G401.6 (cell line): Measurements from ENCODE around the gene FGF22.
"Not testable (repeated sequence)": the region's sequence is repeated elsewhere in the genome, so short reads cannot be mapped to it uniquely, and the experiment has no call there.

ENCODE experiments used
- FAIRE-seq: peaks from 2 replicates; lab custom pipeline; 2012; peaks lifted over from hg19 to GRCh38; lab: Jason Lieb, UNC

The FGF22 gene

DNA sequence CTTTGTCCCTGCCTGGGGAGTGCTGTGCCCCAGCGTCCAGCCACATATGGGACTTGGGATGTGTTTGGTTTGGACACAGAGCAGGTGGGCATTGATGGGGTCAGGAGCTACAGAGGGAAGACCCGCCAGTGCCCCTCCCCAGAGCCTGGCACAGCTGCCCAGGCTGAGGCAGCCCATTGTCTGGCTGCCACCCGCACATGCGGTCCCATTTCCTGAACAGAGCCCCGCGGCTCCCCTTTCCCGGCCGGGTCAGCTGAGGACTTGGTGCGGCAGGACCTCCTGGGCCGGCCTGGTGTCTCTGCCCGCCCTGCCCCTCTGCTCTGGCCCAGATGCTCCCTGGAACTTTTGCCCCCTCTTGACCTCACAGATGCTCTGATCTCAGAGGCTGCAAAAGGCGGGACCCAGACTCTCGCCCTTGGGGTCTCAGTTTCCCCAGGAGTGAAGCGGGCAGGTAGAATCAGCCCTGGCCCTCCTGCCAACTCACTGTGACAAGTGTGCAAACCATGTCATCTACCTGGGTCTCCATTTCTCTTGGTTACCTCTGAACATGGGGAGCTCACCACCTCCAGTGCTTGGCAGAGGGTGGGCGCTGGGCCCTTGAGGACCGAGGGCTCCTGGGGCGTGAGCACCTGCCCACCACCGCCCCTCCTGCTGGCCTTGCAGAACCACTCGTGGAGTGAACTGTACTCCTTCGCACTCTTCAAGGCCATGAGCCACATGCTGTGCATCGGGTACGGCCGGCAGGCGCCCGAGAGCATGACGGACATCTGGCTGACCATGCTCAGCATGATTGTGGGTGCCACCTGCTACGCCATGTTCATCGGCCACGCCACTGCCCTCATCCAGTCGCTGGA lies 32.2 kb upstream of the FGF22 start:
- FAIRE-seq, result no peak

DNA sequence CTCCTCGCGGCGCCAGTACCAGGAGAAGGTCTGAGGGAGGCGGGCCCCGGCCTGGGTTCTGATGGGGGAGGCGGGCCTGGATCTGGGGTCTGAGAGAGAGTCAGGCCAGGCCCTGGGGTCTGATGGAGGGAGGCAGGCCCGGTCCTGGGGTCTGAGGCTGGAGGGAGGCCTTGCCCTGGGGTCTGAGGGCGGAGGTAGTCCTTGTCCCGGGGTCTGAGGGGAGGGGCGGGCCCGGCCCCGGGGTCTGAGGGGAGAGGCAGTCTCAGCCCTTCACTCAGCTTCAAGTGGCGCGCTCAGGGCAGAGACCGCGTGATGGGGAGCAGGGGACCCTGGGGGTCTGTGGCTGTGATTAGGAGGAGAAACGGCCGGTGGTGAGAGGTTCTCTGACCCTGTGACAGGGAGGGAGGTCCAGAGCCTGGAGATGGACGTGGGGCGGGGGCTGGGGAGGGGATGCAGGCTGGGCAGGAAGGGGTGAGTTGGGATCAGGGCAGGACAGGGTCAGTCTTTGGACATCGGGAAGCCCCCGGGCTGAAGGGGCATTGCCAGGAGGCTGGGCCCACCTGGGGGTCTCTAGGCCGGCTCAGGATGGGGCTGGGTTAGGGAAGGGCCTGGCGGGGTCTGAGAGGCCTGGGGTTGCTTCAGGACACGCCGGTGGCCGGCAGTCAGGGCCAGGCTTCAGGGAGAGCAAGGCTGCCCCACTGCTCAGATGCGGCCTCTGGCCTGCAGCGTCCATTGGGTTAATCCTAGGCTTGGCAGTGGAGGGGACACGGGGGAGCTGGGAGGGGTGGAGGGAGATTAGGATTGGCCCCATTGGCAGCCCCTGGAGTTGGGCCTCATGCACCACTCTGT lies 31.3 kb upstream of the FGF22 start:
- FAIRE-seq, result no peak

DNA sequence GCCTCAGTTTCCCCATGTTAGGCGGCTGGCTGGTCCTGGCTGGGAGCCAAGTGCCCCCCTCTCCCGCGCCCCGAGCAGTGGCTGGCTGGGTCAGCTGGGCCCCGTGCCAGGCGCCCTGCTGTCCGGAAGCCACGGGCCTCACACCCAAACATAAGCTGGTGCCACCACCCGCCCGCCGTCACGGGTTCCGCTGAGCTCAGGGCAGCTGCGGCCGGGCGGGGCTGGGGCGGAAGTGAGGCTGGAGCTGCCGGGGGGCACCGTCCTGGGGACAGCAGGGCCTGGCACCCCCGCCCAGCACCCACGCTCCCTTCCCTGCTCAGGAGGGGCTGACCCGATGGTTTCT lies 30.7 kb upstream of the FGF22 start:
- no peak for FAIRE-seq

- no peak for FAIRE-seq
These were observed 29.4 kb upstream of the FGF22 start for GRCh38 chr19:610071-610800.

GRCh38 chr19:610801-611480 lies 28.7 kb upstream of the FGF22 start:
- no peak for FAIRE-seq

- FAIRE-seq, result no peak
These were observed 28.2 kb upstream of the FGF22 start for GRCh38 chr19:611481-611868.

- no peak for FAIRE-seq
These were observed 26.7 kb upstream of the FGF22 start for GRCh38 chr19:612941-613340.

DNA sequence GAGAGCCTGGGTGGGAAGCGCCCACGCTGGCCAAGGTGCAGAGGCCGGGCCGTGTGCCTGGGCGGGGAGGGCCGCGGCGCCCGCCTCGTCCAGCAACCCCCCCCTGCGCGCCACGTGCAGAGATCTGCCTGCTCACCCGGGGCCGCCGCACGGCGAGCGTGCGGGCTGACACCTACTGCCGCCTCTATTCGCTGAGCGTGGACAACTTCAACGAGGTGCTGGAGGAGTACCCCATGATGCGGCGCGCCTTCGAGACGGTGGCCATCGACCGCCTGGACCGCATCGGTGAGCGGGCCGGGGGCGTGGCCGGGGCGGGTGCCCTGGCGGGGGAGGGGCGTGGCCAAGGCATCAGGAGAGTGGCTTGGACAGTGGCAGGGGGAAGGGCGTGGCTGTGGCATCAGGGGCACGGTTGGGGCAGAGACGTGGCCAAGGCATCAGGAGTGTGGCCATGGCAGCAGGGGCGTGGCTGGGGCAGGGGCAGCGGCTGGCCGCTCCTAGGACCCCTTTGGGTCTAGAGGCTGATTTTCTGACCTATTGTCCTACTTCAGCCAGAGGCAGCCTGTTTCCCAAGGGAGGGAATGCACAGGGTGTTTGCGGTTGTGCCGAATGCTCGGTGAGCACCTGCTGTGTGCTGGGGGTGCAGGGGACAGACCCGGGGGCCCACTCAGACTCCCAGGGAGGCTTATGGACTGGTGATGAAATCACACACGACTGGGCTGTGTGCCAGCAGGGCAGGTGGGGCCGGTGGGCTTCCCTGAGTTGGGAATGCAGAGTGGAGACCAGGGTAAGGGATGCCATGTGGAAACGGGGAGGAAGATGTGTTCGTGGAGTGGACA lies 25.7 kb upstream of the FGF22 start:
- FAIRE-seq, result no peak

GRCh38 chr19:615619-616018 lies 24.1 kb upstream of the FGF22 start:
- FAIRE-seq, result no peak

DNA sequence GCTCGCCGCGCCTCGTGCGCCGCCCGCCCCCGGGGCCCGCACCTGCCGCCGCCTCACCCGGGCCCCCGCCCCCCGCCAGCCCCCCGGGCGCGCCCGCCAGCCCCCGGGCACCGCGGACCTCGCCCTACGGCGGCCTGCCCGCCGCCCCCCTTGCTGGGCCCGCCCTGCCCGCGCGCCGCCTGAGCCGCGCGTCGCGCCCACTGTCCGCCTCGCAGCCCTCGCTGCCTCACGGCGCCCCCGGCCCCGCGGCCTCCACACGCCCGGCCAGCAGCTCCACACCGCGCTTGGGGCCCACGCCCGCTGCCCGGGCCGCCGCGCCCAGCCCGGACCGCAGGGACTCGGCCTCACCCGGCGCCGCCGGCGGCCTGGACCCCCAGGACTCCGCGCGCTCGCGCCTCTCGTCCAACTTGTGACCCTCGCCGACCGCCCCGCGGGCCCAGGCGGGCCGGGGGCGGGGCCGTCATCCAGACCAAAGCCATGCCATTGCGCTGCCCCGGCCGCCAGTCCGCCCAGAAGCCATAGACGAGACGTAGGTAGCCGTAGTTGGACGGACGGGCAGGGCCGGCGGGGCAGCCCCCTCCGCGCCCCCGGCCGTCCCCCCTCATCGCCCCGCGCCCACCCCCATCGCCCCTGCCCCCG lies 23.5 kb upstream of the FGF22 start:
- FAIRE-seq, result no peak

DNA sequence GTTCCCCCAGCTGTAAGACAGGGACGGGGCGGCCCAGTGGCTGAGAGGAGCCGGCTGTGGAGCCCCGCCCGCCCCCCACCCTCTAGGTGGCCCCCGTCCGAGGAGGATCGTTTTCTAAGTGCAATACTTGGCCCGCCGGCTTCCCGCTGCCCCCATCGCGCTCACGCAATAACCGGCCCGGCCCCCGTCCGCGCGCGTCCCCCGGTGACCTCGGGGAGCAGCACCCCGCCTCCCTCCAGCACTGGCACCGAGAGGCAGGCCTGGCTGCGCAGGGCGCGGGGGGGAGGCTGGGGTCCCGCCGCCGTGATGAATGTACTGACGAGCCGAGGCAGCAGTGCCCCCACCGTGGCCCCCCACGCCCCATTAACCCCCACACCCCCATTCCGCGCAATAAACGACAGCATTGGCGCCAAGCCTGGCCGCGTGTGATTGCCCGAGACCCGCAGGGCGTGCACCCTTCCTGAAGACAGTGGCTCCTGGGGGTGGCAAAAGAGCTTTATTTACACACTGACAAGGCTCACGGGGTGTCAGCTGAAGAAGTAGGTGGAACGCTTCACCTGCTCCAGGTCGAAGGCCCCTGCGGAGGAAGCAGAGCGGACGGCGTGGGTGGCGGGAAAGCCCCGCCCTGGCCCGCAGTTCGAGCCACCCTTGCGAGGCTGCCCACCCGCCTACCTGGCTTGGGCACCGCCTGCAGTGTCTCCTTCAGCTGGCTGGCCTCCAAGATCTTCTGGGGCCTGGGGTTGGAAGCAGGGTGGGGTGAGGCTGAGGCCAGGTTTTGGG lies 22.7 kb upstream of the FGF22 start:
- no peak for FAIRE-seq

- no peak for FAIRE-seq
These were observed 22.0 kb upstream of the FGF22 start for GRCh38 chr19:617551-618246.

GRCh38 chr19:618247-618619 lies 21.4 kb upstream of the FGF22 start:
- FAIRE-seq, result no peak

DNA sequence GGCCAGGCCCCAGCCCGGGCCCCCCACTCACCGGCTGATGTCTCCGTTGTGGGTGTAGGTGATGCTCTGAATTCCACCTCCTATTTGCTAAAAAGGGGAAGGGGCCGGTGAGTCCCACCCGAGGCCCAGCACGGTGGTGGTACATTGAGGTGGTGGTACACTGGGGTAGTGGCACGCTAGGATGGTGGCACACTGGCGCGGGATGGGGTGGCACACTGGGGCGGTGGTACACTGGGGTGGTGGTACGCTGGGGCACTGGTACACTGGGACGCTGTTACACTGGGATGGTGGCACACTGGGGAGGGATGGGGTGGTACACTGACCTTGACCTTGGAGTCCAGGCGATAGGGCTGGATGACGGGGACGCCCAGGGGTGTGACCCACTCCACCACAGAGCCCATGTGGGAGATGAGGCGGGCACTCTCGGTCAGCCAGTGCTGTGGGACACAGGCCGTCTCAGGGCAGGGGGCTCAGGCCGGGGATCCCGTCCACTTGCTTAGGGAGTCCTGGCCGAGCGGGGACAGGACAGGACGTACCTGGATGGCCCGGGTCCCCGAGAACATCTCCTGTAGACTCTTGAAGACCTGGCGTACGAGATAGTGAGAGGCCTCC lies 20.9 kb upstream of the FGF22 start:
- FAIRE-seq, result no peak

GRCh38 chr19:619286-620002 lies 20.2 kb upstream of the FGF22 start:
- FAIRE-seq, result no peak

DNA sequence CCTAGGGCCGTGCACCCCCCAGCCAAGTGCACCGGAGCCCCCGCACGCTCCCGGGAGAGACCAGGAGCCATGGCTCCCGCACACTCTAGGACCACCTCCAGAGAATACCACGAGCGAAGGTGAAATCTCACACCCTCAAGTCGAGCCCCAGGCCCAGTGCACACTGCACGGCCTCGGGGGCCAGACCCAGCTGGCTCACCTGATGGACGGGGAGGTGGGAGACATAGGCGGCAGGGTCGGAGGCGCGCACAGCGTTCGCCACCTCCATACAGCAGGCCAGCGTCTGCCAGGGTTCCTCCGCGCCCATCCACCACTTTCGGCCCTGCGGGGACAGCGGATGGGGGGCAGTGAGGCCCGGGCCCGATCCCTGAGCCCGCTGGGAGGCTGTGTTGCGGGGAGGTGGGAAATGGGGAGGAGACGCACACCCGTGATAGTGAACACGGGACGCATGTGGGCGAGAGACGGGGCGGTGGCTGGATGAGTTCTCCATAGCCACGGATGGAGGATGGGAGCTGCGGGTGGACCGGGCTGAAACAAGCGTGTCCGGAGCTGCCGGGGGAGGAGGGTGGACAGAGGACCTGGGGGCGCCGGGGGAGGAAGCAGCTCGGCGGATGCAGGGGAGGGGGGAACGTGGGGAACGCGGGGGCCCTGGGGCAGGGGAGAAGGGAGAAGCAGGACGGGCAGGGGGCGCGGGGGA lies 19.4 kb upstream of the FGF22 start:
- no peak for FAIRE-seq

DNA sequence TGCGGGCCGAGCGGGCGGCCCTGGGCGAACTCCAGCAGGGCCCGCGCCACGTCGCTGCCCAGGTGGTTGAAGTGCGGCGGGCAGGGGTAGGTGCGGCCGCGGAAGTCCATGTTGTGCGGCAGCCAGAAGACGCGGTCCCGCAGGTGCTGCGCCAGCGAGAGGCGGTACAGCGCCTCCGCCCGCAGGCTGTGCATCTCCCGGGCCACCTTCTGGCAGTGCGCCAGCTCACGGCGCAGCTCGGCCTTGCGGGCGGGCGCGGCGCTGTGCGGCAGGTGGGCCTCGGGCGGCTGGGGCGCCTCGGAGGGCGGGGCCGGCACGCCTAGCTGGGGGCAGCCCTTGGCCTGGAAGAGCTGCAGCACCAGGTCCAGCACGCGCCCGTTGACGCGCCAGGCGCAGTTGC lies 18.5 kb upstream of the FGF22 start:
- FAIRE-seq, result not testable (repeated sequence)

- FAIRE-seq, result no peak
These were observed 17.9 kb upstream of the FGF22 start for GRCh38 chr19:621819-622218.
